Measurements from ENCODE around the gene TRIM50.

The TRIM50 gene

GRCh38 chr7:73351447-73352167 is 23.7 kb upstream of the TRIM50 start:
- Mint-ChIP-seq H3K4me1 (peaks cover 21% of the 10 kb centered on the region), H3K4me3 (no peak overlapping the region), H3K9me3 (peaks cover 11% of the 10 kb centered on the region), H3K27me3 (ENCODE audit: low read depth) (peaks cover 3% of the 10 kb centered on the region), H3K36me3 (ENCODE audit: low read depth) (no peaks in the 10 kb centered on the region), H3K27ac (peak overlapping the region; percentile 27 to 82 (median 73))
- TF ChIP-seq, protein P1, sequence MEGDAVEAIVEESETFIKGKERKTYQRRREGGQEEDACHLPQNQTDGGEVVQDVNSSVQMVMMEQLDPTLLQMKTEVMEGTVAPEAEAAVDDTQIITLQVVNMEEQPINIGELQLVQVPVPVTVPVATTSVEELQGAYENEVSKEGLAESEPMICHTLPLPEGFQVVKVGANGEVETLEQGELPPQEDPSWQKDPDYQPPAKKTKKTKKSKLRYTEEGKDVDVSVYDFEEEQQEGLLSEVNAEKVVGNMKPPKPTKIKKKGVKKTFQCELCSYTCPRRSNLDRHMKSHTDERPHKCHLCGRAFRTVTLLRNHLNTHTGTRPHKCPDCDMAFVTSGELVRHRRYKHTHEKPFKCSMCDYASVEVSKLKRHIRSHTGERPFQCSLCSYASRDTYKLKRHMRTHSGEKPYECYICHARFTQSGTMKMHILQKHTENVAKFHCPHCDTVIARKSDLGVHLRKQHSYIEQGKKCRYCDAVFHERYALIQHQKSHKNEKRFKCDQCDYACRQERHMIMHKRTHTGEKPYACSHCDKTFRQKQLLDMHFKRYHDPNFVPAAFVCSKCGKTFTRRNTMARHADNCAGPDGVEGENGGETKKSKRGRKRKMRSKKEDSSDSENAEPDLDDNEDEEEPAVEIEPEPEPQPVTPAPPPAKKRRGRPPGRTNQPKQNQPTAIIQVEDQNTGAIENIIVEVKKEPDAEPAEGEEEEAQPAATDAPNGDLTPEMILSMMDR (IDR thresholded peaks at IDR 0.05; ENCODE audit: unreplicated experiment in 3 of 3) = no peak

GRCh38 chr7:73350306-73351068 is 22.6 kb upstream of the TRIM50 start:
- peak overlapping the region in 1 of 3 experiments; percentile 37 for H3K4me3 Mint-ChIP-seq
- H3K27me3 Mint-ChIP-seq (ENCODE audit: low read depth) = peaks cover 4% of the 10 kb centered on the region
- peak overlapping the region; percentile 36 to 65 (median 63) for H3K27ac Mint-ChIP-seq
- H3K4me1 Mint-ChIP-seq = peaks cover 32% of the 10 kb centered on the region
- H3K36me3 Mint-ChIP-seq (ENCODE audit: low read depth) = no peaks in the 10 kb centered on the region
- H3K9me3 Mint-ChIP-seq = peaks cover 11% of the 10 kb centered on the region
- TF ChIP-seq, protein P1 (IDR thresholded peaks at IDR 0.05; ENCODE audit: unreplicated experiment in 3 of 3) = no peak

GRCh38 chr7:73349763-73350162 is 21.9 kb upstream of the TRIM50 start:
- Mint-ChIP-seq H3K27ac (peak overlapping the region; percentile 36 to 65 (median 63)), H3K9me3 (peaks cover 6% of the 10 kb centered on the region), H3K36me3 (ENCODE audit: low read depth) (no peaks in the 10 kb centered on the region), H3K4me3 (no peak overlapping the region), H3K27me3 (ENCODE audit: low read depth) (peaks cover 6% of the 10 kb centered on the region), H3K4me1 (peaks cover 39% of the 10 kb centered on the region)
- TF ChIP-seq, protein P1 (IDR thresholded peaks at IDR 0.05; ENCODE audit: unreplicated experiment in 3 of 3) = no peak

DNA sequence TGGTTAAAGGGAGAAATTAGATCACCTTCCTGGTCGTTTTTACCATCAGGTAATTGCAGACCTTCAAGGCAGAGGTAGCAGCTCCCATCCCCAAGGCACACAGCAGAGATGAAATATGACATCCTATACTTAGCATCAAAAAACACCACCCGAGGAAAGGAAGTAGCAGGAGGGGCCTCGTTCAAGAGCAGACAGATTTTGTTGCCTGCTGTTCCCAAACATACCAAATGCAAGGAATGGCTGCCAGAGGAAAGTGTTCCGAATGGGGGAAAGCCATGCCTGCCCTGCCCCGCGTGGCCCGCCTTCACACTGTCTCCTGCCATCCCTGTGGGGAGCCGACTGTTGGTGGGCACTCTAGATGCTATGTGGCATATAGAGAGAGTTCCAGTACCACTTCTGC is 18.1 kb upstream of the TRIM50 start:
- Mint-ChIP-seq H3K36me3 (ENCODE audit: low read depth) (no peaks in the 10 kb centered on the region), H3K27me3 (ENCODE audit: low read depth) (peaks cover 10% of the 10 kb centered on the region), H3K9me3 (no peaks in the 10 kb centered on the region), H3K27ac (peak overlapping the region; percentile 12 to 33 (median 20)), H3K4me1 (peaks cover 50% of the 10 kb centered on the region), H3K4me3 (no peak overlapping the region)
- TF ChIP-seq, protein P1 (IDR thresholded peaks at IDR 0.05; ENCODE audit: unreplicated experiment in 3 of 3) = no peak

DNA sequence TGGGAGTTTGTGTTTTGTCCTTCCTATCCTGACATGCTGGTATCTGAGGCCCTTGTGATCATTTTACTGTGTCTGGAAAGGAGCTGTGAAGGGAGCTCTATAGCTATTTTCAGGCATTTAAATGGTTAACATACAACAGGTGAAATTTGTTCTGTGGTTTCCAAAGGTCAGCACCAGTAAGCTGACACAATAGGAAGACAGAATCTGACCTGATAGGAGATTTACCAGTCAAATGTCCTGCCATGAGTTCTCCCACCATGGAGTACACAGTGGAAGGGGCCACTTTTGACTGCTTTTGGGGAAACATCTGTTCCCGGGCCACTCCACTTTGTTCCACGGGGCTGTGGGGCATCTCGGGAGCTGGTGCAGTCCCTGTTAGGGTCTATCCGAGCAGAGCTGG is 17.7 kb upstream of the TRIM50 start:
- Mint-ChIP-seq H3K4me3 (no peak overlapping the region), H3K27ac (peak overlapping the region in 2 of 3 experiments; percentile 12 to 33), H3K27me3 (ENCODE audit: low read depth) (peaks cover 10% of the 10 kb centered on the region), H3K9me3 (no peaks in the 10 kb centered on the region), H3K36me3 (ENCODE audit: low read depth) (no peaks in the 10 kb centered on the region), H3K4me1 (peaks cover 49% of the 10 kb centered on the region)
- TF ChIP-seq, protein P1 (IDR thresholded peaks at IDR 0.05; ENCODE audit: unreplicated experiment in 3 of 3) = no peak
